ENCODE data around the gene FBXO44.

DNA sequence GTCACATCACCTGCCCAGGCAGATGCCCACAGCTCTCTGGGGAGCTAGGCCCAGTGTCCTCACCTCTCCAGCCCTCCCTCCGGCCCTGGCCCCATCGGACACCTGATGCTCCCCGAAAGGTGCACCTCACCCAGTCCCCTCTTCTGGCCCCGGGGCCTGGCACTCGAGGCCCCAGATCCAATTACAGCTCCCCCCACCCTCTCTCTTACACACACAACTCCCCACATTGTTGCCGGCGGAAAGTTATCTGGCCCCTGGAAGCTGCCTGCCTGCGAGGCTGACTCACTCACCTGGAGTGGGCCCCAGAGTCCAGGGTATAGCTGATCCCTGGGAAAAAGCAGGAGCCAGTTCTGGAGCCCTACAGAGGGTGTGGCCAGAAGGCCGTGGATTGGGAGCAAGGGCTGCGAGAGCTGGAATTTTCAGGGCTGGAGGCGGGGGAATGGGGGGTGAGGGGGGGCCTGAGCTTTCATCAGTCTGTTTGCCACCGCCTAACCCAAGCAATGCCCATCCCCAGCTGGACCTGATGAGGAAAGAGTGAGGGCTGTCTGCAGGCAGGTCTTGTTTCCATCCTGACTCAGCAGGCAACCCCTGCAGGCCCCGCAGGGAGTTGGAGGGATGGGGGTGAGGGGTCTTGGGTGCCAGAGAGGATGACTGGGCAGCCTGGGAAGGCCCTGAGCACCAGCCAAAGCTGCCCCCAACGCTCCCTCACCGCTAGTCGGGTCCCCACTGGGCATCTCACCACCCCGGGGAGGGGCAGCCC, 1.4 kb upstream of the FBXO44 start:
- TF ChIP-seq, protein P1, sequence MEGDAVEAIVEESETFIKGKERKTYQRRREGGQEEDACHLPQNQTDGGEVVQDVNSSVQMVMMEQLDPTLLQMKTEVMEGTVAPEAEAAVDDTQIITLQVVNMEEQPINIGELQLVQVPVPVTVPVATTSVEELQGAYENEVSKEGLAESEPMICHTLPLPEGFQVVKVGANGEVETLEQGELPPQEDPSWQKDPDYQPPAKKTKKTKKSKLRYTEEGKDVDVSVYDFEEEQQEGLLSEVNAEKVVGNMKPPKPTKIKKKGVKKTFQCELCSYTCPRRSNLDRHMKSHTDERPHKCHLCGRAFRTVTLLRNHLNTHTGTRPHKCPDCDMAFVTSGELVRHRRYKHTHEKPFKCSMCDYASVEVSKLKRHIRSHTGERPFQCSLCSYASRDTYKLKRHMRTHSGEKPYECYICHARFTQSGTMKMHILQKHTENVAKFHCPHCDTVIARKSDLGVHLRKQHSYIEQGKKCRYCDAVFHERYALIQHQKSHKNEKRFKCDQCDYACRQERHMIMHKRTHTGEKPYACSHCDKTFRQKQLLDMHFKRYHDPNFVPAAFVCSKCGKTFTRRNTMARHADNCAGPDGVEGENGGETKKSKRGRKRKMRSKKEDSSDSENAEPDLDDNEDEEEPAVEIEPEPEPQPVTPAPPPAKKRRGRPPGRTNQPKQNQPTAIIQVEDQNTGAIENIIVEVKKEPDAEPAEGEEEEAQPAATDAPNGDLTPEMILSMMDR (IDR thresholded peaks at IDR 0.05): no peak
- no peak for TF ChIP-seq POLR2AphosphoS5 (IDR thresholded peaks at IDR 0.05; ENCODE audit: low read depth, low read length)
- TF ChIP-seq, protein P2, sequence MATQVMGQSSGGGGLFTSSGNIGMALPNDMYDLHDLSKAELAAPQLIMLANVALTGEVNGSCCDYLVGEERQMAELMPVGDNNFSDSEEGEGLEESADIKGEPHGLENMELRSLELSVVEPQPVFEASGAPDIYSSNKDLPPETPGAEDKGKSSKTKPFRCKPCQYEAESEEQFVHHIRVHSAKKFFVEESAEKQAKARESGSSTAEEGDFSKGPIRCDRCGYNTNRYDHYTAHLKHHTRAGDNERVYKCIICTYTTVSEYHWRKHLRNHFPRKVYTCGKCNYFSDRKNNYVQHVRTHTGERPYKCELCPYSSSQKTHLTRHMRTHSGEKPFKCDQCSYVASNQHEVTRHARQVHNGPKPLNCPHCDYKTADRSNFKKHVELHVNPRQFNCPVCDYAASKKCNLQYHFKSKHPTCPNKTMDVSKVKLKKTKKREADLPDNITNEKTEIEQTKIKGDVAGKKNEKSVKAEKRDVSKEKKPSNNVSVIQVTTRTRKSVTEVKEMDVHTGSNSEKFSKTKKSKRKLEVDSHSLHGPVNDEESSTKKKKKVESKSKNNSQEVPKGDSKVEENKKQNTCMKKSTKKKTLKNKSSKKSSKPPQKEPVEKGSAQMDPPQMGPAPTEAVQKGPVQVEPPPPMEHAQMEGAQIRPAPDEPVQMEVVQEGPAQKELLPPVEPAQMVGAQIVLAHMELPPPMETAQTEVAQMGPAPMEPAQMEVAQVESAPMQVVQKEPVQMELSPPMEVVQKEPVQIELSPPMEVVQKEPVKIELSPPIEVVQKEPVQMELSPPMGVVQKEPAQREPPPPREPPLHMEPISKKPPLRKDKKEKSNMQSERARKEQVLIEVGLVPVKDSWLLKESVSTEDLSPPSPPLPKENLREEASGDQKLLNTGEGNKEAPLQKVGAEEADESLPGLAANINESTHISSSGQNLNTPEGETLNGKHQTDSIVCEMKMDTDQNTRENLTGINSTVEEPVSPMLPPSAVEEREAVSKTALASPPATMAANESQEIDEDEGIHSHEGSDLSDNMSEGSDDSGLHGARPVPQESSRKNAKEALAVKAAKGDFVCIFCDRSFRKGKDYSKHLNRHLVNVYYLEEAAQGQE (IDR thresholded peaks at IDR 0.05; ENCODE audit: insufficient read depth in 1 of 2, low read depth in 2 of 2, low read length in 1 of 2): no peak

Measured in Panc1 (cell line).